ENCODE measurements around the gene HPX.

Gene HPX

GRCh38 chr11:6483015-6483414 is 42.2 kb upstream of the HPX start:
- H3K4me3 ChIP-seq = no peak overlapping the region
- H3K27ac ChIP-seq = no peak overlapping the region

GRCh38 chr11:6482441-6482840 is 41.7 kb upstream of the HPX start:
- peak overlapping the region; percentile 84 to 95 for H3K27ac ChIP-seq
- H3K4me3 ChIP-seq = peak overlapping the region; percentile 90
- TF ChIP-seq CTCF (IDR thresholded peaks at IDR 0.05) = no peak
- no peak for DNase-seq (ENCODE audit: low spot score)

More at GRCh38 chr11:6483015-6483414, 42.2 kb upstream of the HPX start:
- TF ChIP-seq CTCF (IDR thresholded peaks at IDR 0.05) = no peak
- DNase-seq (ENCODE audit: low spot score) = no peak

- H3K4me3 ChIP-seq = peak overlapping the region; percentile 90
- no peak for DNase-seq (ENCODE audit: low spot score)
- no peak for TF ChIP-seq CTCF (IDR thresholded peaks at IDR 0.05)
- peak overlapping the region; percentile 84 to 95 for H3K27ac ChIP-seq
Observed at GRCh38 chr11:6481924-6482275, 41.1 kb upstream of the HPX start.

- H3K4me3 ChIP-seq = peak within 1 kb of the TSS; percentile 90
- DNase-seq (ENCODE audit: low spot score) = peak; percentile 99
- TF ChIP-seq CTCF (IDR thresholded peaks at IDR 0.05) = no peak
- H3K27ac ChIP-seq = peak within 1 kb of the TSS; percentile 84 to 95
Observed at GRCh38 chr11:6481012-6481923, 40.5 kb upstream of the HPX start, which contains the start of the genes ARFIP2 and TIMM10B. ARFIP2 (minus strand) TSS chr11:6481331; CDS start chr11:6480421, 910 bp downstream. TIMM10B (plus strand) TSS chr11:6481501; CDS start chr11:6481517, 16 bp downstream.

- H3K27ac ChIP-seq = peak overlapping the region; percentile 84 to 95
- no peak for TF ChIP-seq CTCF (IDR thresholded peaks at IDR 0.05)
- DNase-seq (ENCODE audit: low spot score) = no peak
- peak overlapping the region; percentile 90 for H3K4me3 ChIP-seq
Observed at GRCh38 chr11:6480299-6480914, 39.6 kb upstream of the HPX start.

GRCh38 chr11:6476571-6476970 is 35.8 kb upstream of the HPX start:
- no peak for DNase-seq (ENCODE audit: low spot score)
- TF ChIP-seq CTCF (IDR thresholded peaks at IDR 0.05) = no peak
- no peak overlapping the region for H3K27ac ChIP-seq
- H3K4me3 ChIP-seq = no peak overlapping the region

Measured in coronary artery (tissue), 2 donors.